Uterus (tissue), 2 donors: ENCODE results near the gene HHIPL1.

ENCODE experiments used
- POLR2A ChIP-seq, 2 donors: fragments of 450-650 bp; IDR thresholded peaks; one replicate each; pipeline ENCODE4 v1.6.1; 2016; ENCODE audit warnings: antibody characterized with exemption in 2 of 2, mild to moderate bottlenecking in 1 of 2, moderate library complexity in 1 of 2
- TF ChIP-seq, protein P1 (sequence below), 4 experiments: fragments of 200-600 bp in 2 of 4; fragments of 450-650 bp in 2 of 4; sonication (generic) in 2 of 4; IDR thresholded peaks; one replicate each; pipeline ENCODE4 v1.5.1; 2016 to 2019; ENCODE audit warnings: antibody characterized with exemption in 4 of 4, mild to moderate bottlenecking in 2 of 4, moderate library complexity in 1 of 4

DNA sequence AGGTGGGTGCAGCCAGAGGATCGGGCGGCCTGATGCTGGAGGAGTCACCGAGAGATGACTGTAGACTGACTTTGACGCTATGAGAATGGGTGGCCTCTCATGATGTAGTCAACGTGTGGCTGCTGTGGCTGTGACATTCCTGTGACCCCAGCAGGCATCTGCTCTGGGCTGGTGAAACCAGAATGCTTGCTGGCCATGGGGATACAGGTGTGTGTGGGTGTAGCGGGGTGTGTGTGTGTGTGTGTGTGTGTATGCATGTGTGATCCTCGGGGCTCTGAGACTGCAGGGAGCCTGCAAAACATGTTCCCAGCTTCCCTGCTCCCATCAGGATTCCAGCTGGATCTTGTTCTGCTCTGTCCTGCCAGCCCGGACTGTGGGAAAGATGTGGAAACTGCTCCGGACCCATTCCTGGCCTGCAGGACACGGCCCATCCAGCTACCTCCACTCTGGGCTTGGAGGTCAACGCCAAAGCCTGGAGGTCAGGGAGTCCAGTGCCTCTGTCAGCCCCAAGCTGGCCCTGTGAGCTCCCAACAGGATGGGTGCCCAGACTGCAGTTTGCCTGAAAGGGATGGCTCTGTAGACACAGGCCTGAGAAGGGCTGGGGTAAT is 18.8 kb upstream of the HHIPL1 start:
- TF ChIP-seq, protein P1, sequence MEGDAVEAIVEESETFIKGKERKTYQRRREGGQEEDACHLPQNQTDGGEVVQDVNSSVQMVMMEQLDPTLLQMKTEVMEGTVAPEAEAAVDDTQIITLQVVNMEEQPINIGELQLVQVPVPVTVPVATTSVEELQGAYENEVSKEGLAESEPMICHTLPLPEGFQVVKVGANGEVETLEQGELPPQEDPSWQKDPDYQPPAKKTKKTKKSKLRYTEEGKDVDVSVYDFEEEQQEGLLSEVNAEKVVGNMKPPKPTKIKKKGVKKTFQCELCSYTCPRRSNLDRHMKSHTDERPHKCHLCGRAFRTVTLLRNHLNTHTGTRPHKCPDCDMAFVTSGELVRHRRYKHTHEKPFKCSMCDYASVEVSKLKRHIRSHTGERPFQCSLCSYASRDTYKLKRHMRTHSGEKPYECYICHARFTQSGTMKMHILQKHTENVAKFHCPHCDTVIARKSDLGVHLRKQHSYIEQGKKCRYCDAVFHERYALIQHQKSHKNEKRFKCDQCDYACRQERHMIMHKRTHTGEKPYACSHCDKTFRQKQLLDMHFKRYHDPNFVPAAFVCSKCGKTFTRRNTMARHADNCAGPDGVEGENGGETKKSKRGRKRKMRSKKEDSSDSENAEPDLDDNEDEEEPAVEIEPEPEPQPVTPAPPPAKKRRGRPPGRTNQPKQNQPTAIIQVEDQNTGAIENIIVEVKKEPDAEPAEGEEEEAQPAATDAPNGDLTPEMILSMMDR (IDR thresholded peaks at IDR 0.05), result no peak
- no peak for TF ChIP-seq POLR2A (IDR thresholded peaks at IDR 0.05)
